ENCODE measurements around the gene NPIPA3.
A peak's percentile ranks its signal among the peaks of the same experiment; 100 is the strongest.
"Not testable (repeated sequence)": the region's sequence is repeated elsewhere in the genome, so short reads cannot be mapped to it uniquely, and the experiment has no call there.

Gene NPIPA3

DNA sequence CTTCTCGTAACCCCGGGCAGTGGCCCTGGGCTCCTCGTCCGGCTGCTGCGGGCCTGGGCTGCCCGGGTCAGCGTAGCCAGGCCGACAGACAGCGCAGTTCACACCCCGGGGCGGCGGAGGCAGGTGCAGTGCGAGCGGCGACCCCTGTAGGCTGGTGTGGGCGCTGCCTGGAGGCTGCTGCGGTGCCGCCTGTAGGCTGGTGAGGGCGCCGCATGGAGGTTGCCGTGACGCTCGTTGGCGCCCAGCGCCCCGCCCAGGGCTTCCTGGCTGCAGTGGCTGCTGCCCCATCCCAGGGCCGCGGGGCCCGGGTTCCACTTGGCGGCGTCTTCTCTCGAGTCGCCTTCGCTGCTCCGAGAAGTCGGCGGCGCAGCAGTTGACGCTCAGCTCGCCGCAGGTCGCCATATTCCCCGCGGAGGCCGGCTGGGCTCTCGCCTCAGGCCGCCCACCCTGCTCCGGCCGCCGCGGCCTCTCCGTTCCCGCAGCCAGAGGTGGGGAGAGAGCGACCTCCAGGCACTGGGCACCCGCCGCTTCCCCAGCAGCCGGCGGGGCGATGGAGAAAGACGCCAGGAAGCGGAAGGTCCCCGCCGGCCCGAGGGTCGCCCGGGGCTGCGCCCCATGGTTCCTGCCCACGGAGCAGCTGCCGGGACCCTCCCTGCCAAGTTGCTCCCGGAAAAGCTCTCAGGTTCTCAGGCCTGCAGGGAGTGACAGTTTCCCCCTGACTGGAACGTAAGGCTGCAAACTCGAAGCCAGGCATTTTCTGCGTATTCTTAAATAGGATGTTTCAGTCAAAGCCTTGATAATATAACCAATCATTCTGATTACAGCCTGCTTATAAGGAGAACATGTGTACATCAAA, at the start of gene NPIPA3:
NPIPA3 (plus strand) TSS at position 256 of the 856 bp plus-strand sequence. CDS start 5,533 bp downstream, outside the sequence.
- DNase-seq (ENCODE audit: low spot score): not testable (repeated sequence)

DNA sequence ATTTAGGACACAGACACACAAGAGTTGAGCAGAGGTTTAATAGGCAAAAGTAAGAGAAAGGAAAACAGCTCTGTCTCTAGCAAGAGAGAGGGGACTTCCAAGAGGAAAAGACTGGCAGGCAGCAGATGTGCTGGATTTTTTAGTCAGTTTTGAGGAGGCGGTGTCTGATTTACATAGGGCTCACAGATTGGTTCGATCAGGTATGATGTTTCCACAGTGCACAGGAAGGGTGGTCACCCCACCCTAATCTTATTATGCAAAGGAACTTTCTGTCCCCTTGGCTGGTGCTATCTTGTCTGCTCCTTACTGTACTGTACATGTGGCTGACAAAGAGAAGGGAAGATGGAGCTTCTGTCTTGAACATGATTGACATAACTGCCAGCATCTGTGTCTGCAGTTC, 45.1 kb upstream of the NPIPA3 start:
- DNase-seq (ENCODE audit: low spot score): peak; percentile 45

DNA sequence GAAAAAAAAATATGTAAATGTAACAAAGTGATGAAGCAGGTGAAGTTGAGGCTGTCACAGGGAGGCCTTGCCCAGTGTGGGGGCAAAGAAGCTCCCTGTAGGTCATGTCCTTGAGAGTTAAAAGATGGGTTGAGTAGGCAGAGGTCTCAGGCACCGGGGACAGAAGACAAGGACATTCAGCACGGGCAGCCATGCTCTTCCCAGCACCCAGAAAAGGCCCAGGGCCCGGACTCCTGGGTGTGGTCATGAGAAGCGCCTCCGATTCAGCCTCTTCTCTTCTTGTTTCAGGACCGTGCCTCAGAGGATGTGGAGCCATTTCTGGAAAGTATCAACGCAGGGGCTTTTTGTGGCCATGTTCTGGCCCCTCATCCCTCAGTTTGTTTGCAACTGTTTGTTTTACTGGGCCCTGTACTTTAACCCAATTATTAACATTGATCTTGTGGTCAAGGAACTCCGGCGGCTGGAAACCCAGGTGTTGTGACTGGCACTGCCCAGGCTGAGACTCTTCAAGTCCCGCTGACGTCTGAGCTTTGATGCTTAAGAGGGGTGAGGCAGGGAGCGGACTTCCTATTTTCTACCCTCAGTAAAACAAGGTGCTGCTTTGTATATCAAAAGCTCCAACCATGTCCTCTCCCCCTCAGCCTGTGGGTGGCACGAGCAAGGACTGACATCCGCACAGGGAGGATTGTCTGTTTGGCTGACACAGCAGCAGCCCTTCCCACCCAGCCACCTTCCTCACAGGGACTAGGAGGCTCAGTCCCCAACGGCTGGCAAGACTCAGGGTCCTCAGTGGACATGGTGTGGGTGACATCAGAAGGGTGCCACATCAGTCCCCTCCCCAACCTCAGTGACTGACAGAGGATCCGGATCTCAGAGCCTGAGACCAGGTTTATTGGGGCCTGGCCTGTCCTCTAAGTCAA, 35.6 kb upstream of the NPIPA3 start:
- no peak for DNase-seq (ENCODE audit: low spot score)

DNA sequence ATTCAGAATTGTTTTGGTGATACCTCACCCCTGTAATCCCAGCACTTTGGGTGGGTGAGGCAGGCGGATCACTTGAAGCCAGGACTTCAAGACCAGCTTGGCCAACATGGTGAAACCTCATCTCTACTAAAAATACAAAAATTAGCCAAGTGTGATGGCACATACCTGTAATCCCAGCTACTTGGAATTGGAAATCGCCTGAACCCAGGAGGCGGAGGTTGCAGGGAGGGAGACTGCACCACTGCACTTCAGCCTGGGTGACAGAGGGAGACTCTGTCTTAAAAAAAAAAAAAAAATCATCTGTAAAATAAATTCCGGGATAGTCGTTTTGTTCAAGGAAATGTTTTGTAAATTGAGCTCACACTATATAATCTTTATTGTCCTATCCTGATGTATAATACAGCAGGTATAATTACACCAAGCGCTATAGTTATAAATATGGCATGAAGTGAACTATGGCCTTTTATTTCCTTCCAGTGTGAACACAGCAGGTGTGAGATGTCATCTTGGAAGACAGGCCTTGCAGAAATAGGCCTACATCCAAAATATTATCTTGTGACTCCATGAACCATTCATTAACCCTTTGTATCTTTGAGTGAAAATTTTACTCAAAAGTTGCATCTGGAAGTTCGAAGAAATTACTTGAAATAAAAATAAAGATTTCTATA, 34.5 kb upstream of the NPIPA3 start:
- no peak for DNase-seq (ENCODE audit: low spot score)

DNA sequence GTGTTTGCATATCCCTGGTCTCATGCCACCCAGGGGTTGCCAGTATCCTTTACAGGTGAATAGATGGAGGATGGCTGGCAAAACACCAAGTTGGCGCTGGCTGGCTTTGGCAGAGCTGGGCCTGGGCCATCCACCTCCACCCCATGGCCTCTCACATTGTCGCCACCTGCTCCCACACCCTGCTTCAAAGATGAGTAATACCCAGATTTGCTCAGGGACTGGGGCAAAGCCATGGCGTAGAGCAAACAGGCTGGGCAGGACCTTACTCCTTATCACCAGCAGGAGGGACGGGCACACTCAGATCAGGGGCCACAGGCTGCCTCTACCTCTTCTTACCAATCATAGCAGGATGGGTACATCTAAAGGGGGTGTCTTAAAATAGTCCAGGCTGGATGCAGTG, 33.4 kb upstream of the NPIPA3 start:
- DNase-seq (ENCODE audit: low spot score): no peak

DNA sequence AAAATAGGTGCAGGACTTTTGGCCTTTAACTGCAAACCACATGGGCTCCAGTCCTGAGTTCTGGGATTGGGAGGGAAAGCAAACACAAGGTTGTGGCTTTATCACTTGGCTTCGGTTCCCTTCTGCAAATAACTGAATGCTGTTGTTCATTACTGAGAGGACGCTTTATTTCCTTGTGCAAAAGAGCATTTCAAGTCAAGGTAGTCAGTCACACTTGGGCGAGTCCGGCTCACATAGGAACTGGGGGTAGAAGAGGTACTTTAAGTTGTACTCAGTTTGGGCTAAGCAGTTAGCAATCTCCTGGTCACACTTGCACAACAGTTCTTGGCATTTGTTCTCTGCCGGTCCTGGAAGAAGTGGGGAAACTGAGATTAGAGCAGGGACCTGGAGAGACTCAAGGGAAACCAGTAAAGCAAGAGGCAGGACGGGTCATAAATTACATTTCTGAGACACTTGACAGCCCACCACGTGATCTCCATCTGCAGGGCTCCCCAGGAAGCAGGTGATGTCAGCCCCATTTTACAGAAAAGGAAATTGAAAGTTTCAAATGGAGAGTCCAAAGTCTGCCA, 30.7 kb upstream of the NPIPA3 start:
- peak; percentile 70 for DNase-seq (ENCODE audit: low spot score)

DNA sequence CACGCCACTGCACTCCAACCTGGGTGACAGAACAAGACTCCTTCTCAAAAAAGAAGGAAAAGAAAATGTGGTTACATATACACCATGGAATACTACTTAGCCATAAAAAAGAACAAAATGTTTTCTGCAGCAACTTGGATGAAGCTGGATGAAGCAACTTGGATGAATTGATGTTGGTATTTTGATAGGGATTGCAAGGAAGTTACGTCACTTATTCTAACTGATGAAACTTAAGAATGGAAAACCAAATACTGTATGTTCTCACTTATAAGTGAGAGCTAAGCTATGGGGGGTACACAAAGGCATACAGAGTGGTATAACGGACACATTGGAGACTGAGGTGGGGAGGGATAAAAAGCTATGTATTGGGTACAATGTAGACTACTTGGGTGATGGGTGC, 26.6 kb upstream of the NPIPA3 start:
- no peak for DNase-seq (ENCODE audit: low spot score)

DNA sequence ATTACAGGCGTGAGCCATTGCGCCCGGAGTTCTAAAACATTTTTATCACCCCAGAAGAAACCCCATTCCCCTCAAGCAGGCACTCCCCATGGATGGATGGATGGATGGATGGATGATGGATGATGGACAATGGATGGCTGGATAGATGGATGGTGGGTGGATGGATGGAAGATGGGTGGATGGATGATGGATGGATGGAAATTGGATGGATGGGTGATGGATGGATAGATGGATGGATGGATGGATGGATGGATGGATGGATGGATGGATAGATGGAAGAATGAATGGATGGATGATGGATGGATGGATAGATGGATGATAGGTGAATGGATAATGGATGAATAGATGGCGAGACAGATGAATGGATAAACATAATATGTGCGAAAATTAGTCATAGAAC, 25.6 kb upstream of the NPIPA3 start:
- DNase-seq (ENCODE audit: low spot score): no peak

DNA sequence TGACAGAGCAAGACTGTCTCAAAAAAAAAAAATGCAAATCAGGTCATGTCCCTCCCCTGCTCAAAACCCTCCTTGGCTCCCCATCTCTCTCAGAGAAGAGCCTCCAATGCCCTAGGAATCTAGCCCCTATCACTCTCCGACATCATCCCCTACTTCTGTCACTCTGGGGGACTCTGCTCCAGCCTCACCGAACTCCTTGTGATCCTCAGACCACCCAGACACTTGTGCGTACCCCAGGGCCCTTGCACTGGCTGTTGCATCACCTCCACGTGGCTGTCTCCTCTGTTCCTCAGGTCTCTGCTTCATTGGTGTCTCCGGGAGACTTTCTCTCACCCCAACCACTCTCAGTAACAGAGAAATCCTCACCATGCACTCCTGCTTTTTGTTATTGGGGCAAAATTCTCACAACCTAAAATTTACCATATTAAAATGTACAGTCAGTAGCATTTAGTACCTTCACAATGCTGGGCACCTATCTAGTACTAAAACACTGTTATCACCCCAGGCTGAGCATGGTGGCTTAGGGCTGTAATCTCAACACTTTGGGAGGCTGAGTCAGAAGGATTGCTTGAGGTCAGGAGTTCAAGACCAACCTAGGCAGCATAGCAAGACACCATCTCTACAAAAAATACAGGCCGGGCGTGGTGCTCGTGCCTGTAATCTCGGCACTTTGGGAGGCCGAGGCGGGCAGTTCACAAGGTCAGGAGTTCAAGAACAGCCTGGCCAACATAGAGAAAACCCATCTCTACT, 24.3 kb upstream of the NPIPA3 start:
- DNase-seq (ENCODE audit: low spot score): no peak

DNA sequence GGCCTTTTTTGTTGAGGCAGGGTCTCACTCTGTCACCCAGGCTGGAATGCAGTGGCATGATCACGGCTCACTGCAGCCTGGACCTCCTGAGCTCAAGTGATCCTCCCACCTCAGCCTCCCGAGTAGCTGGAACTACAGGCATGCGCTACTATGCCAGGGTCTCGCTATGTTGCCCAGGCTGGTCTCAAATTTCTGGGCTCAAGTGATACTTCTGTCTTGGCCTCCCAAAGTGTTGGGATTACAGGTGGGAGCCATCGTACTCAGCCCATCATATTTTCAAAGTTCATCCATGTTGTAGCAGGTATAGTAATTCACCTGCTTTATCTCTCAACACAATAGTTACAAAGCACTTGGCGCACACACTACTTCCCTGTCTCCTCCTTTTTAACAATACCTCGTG, 22.8 kb upstream of the NPIPA3 start:
- DNase-seq (ENCODE audit: low spot score): not testable (repeated sequence)

DNA sequence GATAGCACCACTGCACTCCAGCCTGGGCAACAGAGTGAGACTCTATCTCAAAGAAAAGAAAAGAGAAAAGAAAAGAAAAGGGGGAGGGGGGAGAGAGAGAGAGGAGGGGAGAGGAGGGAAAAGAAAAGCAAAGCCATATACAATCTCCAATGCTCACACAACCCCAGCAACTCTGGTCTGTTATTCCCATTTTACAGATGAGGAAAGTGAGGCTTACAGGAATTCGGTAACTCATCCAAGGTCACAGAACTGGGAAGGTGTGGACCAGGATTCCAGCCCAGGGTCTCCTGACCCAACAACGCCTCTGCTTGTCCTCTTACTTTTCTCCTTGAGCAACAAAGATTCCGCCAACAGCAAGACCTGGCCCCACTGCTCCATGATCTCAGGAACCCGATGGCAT, 22.1 kb upstream of the NPIPA3 start:
- DNase-seq (ENCODE audit: low spot score): no peak

DNA sequence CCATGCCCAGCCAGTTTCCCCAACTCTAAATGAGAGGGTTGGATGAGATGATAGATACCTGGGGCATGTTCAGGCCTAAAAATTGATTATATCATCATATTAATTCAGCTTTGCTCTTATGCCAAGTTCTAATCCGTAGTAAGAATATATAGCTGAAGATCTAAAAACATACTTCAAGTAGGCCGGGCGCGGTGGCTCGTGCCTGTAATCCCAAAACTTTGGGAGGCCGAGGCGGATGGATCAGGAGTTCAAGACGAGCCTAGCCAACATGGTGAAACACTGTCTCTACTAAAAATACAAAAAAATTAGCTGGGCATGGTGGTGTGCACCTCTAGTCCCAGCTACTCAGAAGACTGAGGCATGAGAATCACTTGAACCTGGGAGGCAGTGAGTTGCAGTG, 21.1 kb upstream of the NPIPA3 start:
- no peak for DNase-seq (ENCODE audit: low spot score)

DNA sequence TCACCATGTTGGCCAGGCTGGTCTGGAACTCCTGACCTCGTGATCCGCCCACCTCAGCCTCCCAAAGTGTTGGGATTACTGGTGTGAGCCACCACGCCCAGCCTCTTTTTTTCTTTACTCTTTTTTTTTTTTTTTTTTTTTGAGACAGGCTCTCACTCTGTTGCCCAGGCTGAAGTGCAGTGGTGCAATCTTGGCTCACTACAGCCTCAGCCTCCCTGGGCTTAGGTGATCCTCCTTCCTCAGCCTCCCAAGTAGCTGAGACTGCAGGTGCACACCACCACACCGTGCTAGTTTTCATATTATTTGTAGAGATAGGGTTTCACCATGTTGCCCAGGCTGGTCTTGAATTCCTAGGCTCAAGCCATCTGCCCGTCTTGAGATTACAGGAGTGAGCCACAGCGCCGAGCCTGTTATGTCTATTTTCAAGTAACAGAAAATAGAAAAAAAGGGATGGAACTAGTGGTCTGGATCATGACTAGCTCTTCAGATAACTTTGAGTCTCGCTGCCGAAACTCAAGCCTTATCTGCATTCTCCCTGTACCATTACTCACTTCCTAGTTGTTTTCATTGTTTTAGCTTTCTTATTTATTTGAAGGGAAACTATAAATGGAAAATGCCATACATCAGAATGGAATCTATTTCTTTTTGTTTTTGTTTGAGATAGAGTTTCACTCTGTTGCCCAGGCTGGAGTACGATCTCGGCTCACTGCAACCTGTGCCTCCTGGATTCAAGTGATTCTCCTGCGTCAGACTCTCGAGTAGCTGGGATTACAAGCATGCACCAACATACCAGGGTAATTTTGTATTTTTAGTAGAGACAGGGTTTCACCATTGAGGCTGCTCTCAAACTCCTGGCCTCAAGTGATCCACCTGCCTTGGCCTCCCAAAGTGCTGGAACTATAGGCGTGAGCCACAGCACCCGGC, 17.1 kb upstream of the NPIPA3 start:
- DNase-seq (ENCODE audit: low spot score): not testable (repeated sequence)

DNA sequence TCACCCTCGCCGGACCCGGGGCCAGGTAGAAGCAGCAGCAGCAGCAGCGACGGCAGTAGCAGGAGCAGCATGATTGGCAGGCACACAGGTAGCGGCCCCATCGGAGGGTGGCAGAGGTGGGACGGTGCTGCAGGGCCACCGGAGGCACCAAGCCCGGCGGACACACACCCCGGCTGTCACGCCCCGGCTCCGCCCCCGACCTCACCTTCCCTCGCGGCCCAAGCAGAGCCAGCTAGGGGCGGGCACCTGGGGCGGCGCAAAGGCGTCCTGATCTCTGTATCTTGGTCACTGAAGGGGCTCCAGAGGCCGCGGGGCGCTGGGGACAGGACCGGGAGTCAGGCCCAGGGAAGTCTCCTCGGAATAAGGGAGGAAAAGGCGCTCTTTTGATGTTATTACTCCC, 9.1 kb upstream of the NPIPA3 start, which contains the start of gene PLA2G10:
PLA2G10 (minus strand) TSS at position 180 of the 400 bp plus-strand sequence; CDS start at position 101, 79 bp downstream.
- DNase-seq (ENCODE audit: low spot score): not testable (repeated sequence)

DNA sequence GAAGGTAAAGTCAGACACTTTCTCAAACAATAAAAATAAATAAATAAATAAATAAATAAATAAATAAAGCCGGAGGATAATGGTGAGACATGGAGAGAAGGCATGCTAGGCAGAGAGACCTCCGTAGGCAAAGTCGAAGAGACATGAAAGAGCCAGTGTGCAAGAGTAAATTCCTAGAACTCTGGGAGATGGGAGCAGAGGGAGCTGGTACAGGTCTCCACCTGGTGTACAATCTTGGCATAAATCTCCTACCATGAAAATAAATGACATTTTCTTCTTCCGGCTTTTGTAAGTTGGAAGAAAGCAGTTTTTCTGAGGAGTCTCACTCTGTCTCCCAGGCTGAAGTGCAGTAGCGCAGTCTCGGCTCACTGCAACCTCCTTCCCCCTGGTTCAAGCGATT, 1.4 kb upstream of the NPIPA3 start:
- not testable (repeated sequence) for DNase-seq (ENCODE audit: low spot score)

DNA sequence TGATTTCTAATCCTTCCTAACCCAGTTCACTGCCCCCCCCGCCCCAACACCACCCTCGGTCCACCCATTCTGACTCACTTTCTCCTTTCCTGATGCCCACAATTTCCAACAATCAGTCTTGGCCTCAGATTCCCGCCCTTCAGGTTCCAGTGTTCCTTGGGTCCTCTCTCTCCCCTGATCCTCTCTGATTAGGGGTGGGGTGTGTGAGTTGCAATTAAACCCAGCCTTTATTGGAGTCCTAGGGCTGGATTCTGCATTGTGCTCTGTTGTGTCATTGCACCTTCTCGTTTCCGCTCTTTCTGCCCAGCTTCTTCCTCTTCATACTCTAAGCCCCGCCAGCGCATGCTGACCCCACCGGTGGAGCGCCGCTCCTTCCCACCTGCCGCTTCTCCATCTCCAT, 539 bp upstream of the NPIPA3 start:
- DNase-seq (ENCODE audit: low spot score): not testable (repeated sequence)

DNA sequence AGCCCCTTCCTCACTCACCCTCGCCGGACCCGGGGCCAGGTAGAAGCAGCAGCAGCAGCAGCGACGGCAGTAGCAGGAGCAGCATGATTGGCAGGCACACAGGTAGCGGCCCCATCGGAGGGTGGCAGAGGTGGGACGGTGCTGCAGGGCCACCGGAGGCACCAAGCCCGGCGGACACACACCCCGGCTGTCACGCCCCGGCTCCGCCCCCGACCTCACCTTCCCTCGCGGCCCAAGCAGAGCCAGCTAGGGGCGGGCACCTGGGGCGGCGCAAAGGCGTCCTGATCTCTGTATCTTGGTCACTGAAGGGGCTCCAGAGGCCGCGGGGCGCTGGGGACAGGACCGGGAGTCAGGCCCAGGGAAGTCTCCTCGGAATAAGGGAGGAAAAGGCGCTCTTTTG, 30.0 kb downstream of the NPIPA3 start:
- DNase-seq (ENCODE audit: low spot score): not testable (repeated sequence)

DNA sequence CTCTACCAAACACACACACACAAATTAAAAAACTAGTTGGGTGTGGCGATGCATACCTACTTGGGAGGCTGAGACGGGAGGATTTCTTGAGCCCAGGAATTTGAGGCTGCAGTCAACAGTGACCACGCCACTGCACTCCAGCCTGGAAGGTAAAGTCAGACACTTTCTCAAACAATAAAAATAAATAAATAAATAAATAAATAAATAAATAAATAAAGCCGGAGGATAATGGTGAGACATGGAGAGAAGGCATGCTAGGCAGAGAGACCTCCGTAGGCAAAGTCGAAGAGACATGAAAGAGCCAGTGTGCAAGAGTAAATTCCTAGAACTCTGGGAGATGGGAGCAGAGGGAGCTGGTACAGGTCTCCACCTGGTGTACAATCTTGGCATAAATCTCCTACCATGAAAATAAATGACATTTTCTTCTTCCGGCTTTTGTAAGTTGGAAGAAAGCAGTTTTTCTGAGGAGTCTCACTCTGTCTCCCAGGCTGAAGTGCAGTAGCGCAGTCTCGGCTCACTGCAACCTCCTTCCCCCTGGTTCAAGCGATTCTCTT, 37.7 kb downstream of the NPIPA3 start:
- DNase-seq (ENCODE audit: low spot score): not testable (repeated sequence)

DNA sequence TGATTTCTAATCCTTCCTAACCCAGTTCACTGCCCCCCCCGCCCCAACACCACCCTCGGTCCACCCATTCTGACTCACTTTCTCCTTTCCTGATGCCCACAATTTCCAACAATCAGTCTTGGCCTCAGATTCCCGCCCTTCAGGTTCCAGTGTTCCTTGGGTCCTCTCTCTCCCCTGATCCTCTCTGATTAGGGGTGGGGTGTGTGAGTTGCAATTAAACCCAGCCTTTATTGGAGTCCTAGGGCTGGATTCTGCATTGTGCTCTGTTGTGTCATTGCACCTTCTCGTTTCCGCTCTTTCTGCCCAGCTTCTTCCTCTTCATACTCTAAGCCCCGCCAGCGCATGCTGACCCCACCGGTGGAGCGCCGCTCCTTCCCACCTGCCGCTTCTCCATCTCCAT, 38.6 kb downstream of the NPIPA3 start:
- DNase-seq (ENCODE audit: low spot score): not testable (repeated sequence)
